Smooth muscle cell (in vitro differentiated cells): Measurements from ENCODE around the gene UBE2E2. TPM values are rescaled to one million over a fixed set of nuclear protein-coding genes. Genes with fewer than 3 reads are reported as not detected.

Experiments
- DNase-seq: peaks from one replicate; lab custom pipeline; 2025; ENCODE audit not compliant: unreplicated experiment; lab: John Stamatoyannopoulos, UW
- H2AFZ ChIP-seq: fragments of 200-600 bp; sonication (generic); 2 replicates; pipeline ENCODE4 v1.6.0; 2016; ENCODE audit warnings: antibody characterized with exemption, low read depth, mild to moderate bottlenecking
- H3F3A ChIP-seq: fragments of 200-600 bp; sonication (generic); 2 replicates; pipeline ENCODE4 v1.6.0; 2017; ENCODE audit warnings: antibody characterized with exemption, low read depth
- H3K27ac ChIP-seq: fragments of 200-600 bp; sonication (generic); 2 replicates; pipeline ENCODE4 v1.5.1; 2016; ENCODE audit warnings: low read depth, mild to moderate bottlenecking
- H3K27me3 ChIP-seq: fragments of 200-600 bp; sonication (generic); 2 replicates; pipeline ENCODE4 v1.6.1; 2016; ENCODE audit warnings: low read depth, mild to moderate bottlenecking
- H3K36me3 ChIP-seq: fragments of 200-600 bp; sonication (generic); 2 replicates; pipeline ENCODE4 v1.5.1; 2016; ENCODE audit warnings: low read depth
- H3K4me1 ChIP-seq: fragments of 200-600 bp; sonication (generic); 2 replicates; pipeline ENCODE4 v1.5.1; 2016; ENCODE audit warnings: low read depth
- H3K4me2 ChIP-seq: fragments of 200-600 bp; sonication (generic); 2 replicates; pipeline ENCODE4 v1.6.0; 2016; ENCODE audit warnings: mild to moderate bottlenecking
- H3K4me3 ChIP-seq: fragments of 200-600 bp; sonication (generic); 2 replicates; pipeline ENCODE4 v1.5.1; 2016; ENCODE audit warnings: mild to moderate bottlenecking
- H3K79me2 ChIP-seq: fragments of 200-600 bp; sonication (generic); 2 replicates; pipeline ENCODE4 v1.6.0; 2016; ENCODE audit warnings: low read depth, mild to moderate bottlenecking
- H3K9ac ChIP-seq: fragments of 200-600 bp; sonication (generic); 2 replicates; pipeline ENCODE4 v1.6.0; 2016; ENCODE audit warnings: low read depth
- H3K9me3 ChIP-seq: fragments of 200-600 bp; sonication (generic); replicated peaks from 2 replicates; pipeline ENCODE4 v1.5.1; 2016; ENCODE audit warnings: low read depth
- H4K20me1 ChIP-seq: fragments of 200-600 bp; sonication (generic); 2 replicates; pipeline ENCODE4 v1.6.0; 2016; ENCODE audit warnings: low read depth
- CTCF ChIP-seq: fragments of 200-600 bp; sonication (generic); IDR thresholded peaks from 2 replicates; pipeline ENCODE4 v1.5.1; 2017; ENCODE audit warnings: borderline replicate concordance, mild to moderate bottlenecking, antibody characterized with exemption; ENCODE audit not compliant: insufficient read depth, poor library complexity, severe bottlenecking
- WGBS: methylation state at CpG from one replicate; pipeline ENCODE4 v1.1.7; 2016; ENCODE audit warnings: low lambda C conversion rate; 5-methylcytosine and 5-hydroxymethylcytosine counted together
- polyA plus RNA-seq: library from polyadenylated mRNA; unstranded; fragments of >200 nt; fragmentation: Nextera tagmentation; extraction: Ambion mirVana; gene quantifications from 2 replicates; pipeline ENCODE4 v1.2.1, GENCODE V29; 2016
- total RNA-seq: library from RNA; depleted of rRNA; stranded (reverse); fragments of >200 nt; gene quantifications from 2 replicates; pipeline ENCODE4 v1.2.3, GENCODE V29; 2014

UBE2E2 gene
- total and polyA plus RNA-seq, 2 experiments from 2014 or later, result 65.9 to 121 TPM

DNA sequence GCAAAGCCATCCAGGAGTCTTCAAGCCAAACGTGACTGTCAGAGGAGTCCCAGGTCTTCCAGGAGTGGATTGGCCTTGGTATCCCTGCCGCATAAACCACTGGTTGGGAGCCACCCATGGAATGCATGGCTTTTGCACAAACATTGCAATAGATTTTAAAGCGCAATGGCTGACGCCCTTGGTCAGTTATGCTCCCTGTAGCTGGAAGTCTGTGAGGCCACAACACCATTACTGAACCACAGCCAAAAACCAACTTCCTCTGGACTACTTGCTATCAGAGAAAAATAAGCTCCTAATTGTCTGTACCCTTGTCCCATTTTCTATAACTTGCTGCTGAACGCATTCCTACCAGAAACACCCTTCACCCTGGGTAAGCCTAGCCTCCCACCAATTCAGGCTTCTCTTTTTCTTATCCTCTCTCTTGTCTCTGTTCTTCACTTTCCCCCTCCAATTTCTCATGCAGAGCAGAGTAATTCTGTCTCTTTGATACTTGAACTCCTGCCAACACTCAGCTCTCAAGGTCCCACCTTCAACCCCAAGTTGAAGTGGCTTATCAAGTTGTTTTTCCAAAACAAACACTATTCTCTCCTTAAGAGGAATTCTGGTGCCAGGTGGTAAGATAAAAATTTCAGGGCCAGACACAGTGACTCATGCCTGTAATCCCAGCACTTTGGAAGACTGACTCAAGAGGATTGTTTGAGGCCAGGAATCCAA is 426.2 kb downstream of the UBE2E2 start:
- Histone ChIP-seq H3K27ac (peak overlapping the region; percentile 33), H3K9ac (no peak overlapping the region), H3K4me3 (no peak overlapping the region), H3K4me1 (no peaks in the 10 kb centered on the region), H4K20me1 (no peaks in the 10 kb centered on the region), H3K4me2 (no peak overlapping the region), H3K27me3 (no peaks in the 10 kb centered on the region), H3K36me3 (no peaks in the 10 kb centered on the region), H3K9me3 (no peaks in the 10 kb centered on the region), H3F3A (no peaks in the 10 kb centered on the region), H3K79me2 (no peaks in the 10 kb centered on the region), H2AFZ (no peak overlapping the region)
- no peak for TF ChIP-seq CTCF
- no peak for DNase-seq
- WGBS, result 73% methylated on average over 5 of the region's 5 CpGs

GRCh38 chr3:23633261-23633960 is 430.3 kb downstream of the UBE2E2 start:
- Histone ChIP-seq H3K9me3 (no peaks in the 10 kb centered on the region), H3K4me3 (no peak overlapping the region), H3K27ac (no peak overlapping the region), H3K4me2 (no peak overlapping the region), H4K20me1 (no peaks in the 10 kb centered on the region), H3K9ac (no peak overlapping the region), H3K4me1 (no peaks in the 10 kb centered on the region), H2AFZ (no peak overlapping the region), H3K79me2 (no peaks in the 10 kb centered on the region), H3K27me3 (no peaks in the 10 kb centered on the region), H3F3A (no peaks in the 10 kb centered on the region), H3K36me3 (no peaks in the 10 kb centered on the region)
- DNase-seq, result no peak
- TF ChIP-seq CTCF, result no peak
- 91% methylated on average over 6 of the region's 6 CpGs for WGBS

- no peak for DNase-seq
- H2AFZ ChIP-seq, result no peak overlapping the region
- WGBS, result 92% methylated on average over 3 of the region's 3 CpGs
- no peak for TF ChIP-seq CTCF
- H3K4me3 ChIP-seq, result no peak overlapping the region
- no peaks in the 10 kb centered on the region for H3K36me3 ChIP-seq
- no peak overlapping the region for H3K4me2 ChIP-seq
- peaks cover 8% of the 10 kb centered on the region for H3K4me1 ChIP-seq
- H3K9me3 ChIP-seq, result no peaks in the 10 kb centered on the region
- H3K27ac ChIP-seq, result no peak overlapping the region
- no peaks in the 10 kb centered on the region for H3F3A ChIP-seq
- no peaks in the 10 kb centered on the region for H4K20me1 ChIP-seq
- H3K9ac ChIP-seq, result no peak overlapping the region
- no peaks in the 10 kb centered on the region for H3K79me2 ChIP-seq
- no peaks in the 10 kb centered on the region for H3K27me3 ChIP-seq
Measured at GRCh38 chr3:23637339-23637738, 434.2 kb downstream of the UBE2E2 start.
